Heart right ventricle (tissue), 16 donors: ENCODE results near the gene STXBP2. TPM values are rescaled to one million over a fixed set of nuclear protein-coding genes. Genes with fewer than 3 reads are reported as not detected.
A peak's percentile ranks its signal among the peaks of the same experiment; 100 is the strongest.

Source experiments
- ATAC-seq, 8 donors: fragments of 200-7000 bp; cut with Tn5 transposase; one replicate each; pipeline ENCODE4 v1.9.1; 2020; ENCODE audit warnings: mild to moderate bottlenecking in 8 of 8, moderate library complexity in 8 of 8, moderate number of reproducible peaks in 1 of 8
- DNase-seq, 2 donors: peaks; one replicate each; pipeline ENCODE4 v3.0.0-alpha.2; 2020
- H3K27ac ChIP-seq, 10 donors: fragments of 200-600 bp; sonication (generic) in 2 of 10; one replicate each; pipeline versions ENCODE4 v1.5.0 to v1.8.0; 2020 to 2022; ENCODE audit warnings: mild to moderate bottlenecking in 3 of 10
- H3K27me3 ChIP-seq, 7 donors: fragments of 200-600 bp; one replicate each; pipeline ENCODE4 v1.8.0; 2021 to 2022; ENCODE audit warnings: mild to moderate bottlenecking in 2 of 7
- H3K36me3 ChIP-seq, 9 donors: fragments of 200-600 bp; sonication (generic) in 1 of 9; one replicate each; pipeline versions ENCODE4 v1.5.0 to v1.8.0; 2020 to 2022; ENCODE audit warnings: mild to moderate bottlenecking in 2 of 9
- H3K4me1 ChIP-seq, 9 donors: fragments of 200-600 bp; sonication (generic) in 1 of 9; one replicate each; pipeline versions ENCODE4 v1.5.0 to v1.8.0; 2020 to 2022; ENCODE audit warnings: mild to moderate bottlenecking in 4 of 9
- H3K4me3 ChIP-seq, 10 donors: fragments of 200-600 bp; sonication (generic) in 2 of 10; one replicate each; pipeline versions ENCODE4 v1.5.0 to v1.8.0; 2020 to 2022; ENCODE audit warnings: mild to moderate bottlenecking in 7 of 10, moderate library complexity in 2 of 10
- H3K9me3 ChIP-seq, 11 donors: fragments of 200-600 bp in 10 of 11; sonication (generic) in 2 of 11; one replicate each; pipeline versions ENCODE4 v1.5.0 to v1.8.0; 2013 to 2022; ENCODE audit warnings: mild to moderate bottlenecking in 2 of 11, control low read depth in 1 of 11, moderate library complexity in 1 of 11
- WGBS, 2 donors: extraction: QIAGEN DNeasy Blood & Tissue Kit; methylation state at CpG; one replicate each; pipeline ENCODE4 v1.1.7; 2013; ENCODE audit warnings: inconsistent platforms in 1 of 2; 5-methylcytosine and 5-hydroxymethylcytosine counted together
- intact Hi-C, 10 donors: fragments of 100-400 bp; cut with DNase I; formaldehyde crosslinking; loops; one replicate each; pipeline versions ENCODE4 v1.11.1 to v1.14.2; 2022
- polyA plus RNA-seq, 2 donors: library from polyadenylated mRNA; stranded (reverse); fragments of 200-250 nt; gene quantifications; one replicate each; pipeline ENCODE4 v1.2.3, GENCODE V29; 2013
- total RNA-seq, 10 donors: library from RNA; stranded (reverse); fragmentation: NEBNext Ultra II Directional in 3 of 10; extraction: Animal tissue kit (Norgen Biotek cat#: 25700) in 3 of 10; gene quantifications; one replicate each; pipeline versions ENCODE4 v1.2.1 to v1.2.4, GENCODE V29; 2021 to 2023
- TF ChIP-seq, protein P1 (sequence below), 9 donors: fragments of 200-600 bp; sonication (generic) in 2 of 9; IDR thresholded peaks; one replicate each; pipeline versions ENCODE4 v1.5.0 to v1.8.0; 2021 to 2022; ENCODE audit warnings: antibody characterized with exemption in 9 of 9, mild to moderate bottlenecking in 5 of 9, moderate library complexity in 1 of 9
- donor health status: Arrhythmogenic right ventricular cardiomyopathy.
- donor health status: ischemic (EF 13 %, LVEDD 7.1; RV severe dilation, severe dysfunction).
- donor health status: healthy with polysubstance abuse.
- donor health status: DM: no; HTN: yes; CAD: no.
- donor health status: DM: no; HTN: no; CAD: no.
- donor health status: ischemic (EF 25% LVEDD 6.9; RV normal size, moderate dysfunction).
- donor health status: ischemic (EF 25% LVEDD 5.7; RV mildly dilated, moderate dysfunction).
- donor health status: healthy.
- donor health status: DM: yes; HTN: yes; CAD: no.
- donor health status: Ischemic cardiomyopathy.
- donor health status: ischemic (EF 35%, LVEDD 5.7; RV mildly dilated, moderate dysfunction).
- donor health status: nonischemic (EF 11% LVEDD 7.7; RV severe dilation, severe dysfunction).
- donor health status: DM: yes; HTN: yes; CAD: no.
- donor health status: PGD.
- donor health status: ischemic (EF 29% LVEDD 5.4; RV normal size, mild dysfunction).
- donor health status: nonischemic (EF 23%, LVEDD 6.1; RV moderate dilation, normal function).

Gene STXBP2
- total and polyA plus RNA-seq, 12 donors, result 1.6 to 19.6 (median 4.0) TPM

DNA sequence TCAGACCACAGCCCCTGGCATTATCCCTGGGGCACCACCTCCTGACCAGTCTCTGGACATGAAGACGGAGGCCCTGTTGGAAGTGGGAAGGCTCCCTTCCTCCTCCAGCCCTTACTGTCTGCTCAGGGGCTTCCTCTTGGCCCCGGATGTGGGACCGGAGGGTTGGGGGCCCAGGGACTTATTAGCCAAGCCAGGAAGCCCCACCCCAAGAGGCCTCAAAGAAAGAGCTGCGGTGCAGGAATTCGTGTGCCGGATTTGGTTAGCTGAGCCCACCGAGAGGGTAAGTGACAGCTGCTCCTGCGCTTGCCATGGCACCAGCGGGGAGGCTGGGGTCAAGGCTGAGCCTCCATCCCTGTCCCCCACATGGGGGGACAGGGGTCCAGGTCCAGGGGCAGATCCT is 31.9 kb downstream of the STXBP2 start, which contains the start of gene RETN:
TSS of gene RETN (plus strand) at position 208 of the 400 bp plus-strand sequence. CDS start 278 bp downstream, outside the sequence.
- intact Hi-C loops, result no loop called here
- peaks cover 0 to 55% (median 32%) of the 10 kb centered on the region in 7 donors for H3K27me3 ChIP-seq
- ATAC-seq, result no peak
- H3K4me3 ChIP-seq, result no peak within 1 kb of the TSS
- peaks cover 0 to 4% (median 0%) of the 10 kb centered on the region in 11 donors for H3K9me3 ChIP-seq
- WGBS, 2 donors, result 63 to 67% methylated on average over 9 of the region's 9 CpGs
- no peak within 1 kb of the TSS for H3K27ac ChIP-seq
- DNase-seq, result no peak
- TF ChIP-seq, protein P1, sequence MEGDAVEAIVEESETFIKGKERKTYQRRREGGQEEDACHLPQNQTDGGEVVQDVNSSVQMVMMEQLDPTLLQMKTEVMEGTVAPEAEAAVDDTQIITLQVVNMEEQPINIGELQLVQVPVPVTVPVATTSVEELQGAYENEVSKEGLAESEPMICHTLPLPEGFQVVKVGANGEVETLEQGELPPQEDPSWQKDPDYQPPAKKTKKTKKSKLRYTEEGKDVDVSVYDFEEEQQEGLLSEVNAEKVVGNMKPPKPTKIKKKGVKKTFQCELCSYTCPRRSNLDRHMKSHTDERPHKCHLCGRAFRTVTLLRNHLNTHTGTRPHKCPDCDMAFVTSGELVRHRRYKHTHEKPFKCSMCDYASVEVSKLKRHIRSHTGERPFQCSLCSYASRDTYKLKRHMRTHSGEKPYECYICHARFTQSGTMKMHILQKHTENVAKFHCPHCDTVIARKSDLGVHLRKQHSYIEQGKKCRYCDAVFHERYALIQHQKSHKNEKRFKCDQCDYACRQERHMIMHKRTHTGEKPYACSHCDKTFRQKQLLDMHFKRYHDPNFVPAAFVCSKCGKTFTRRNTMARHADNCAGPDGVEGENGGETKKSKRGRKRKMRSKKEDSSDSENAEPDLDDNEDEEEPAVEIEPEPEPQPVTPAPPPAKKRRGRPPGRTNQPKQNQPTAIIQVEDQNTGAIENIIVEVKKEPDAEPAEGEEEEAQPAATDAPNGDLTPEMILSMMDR (IDR thresholded peaks at IDR 0.05), result no peak
- peaks cover 0 to 7% (median 0%) of the 10 kb centered on the region in 9 donors for H3K4me1 ChIP-seq
- H3K36me3 ChIP-seq, result no peaks in the 10 kb centered on the region

DNA sequence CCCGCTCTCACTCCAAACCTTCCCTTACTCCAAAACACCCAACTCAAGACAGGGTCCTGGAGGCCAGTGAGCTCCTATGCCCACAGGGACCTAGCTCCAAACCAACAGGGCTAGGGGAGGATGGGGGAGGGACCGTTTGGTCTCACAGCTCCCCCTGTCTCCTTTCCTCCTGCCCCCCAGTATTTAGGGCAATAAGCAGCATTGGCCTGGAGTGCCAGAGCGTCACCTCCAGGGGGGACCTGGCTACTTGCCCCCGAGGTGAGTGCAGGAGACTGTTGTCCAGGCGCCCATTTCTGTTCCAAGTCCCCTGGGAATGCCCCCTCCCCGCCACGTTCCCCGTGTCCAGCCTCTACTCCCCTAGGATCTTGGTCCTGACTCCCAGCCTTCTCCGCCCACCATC is 32.7 kb downstream of the STXBP2 start:
- Histone ChIP-seq H3K4me1 (peaks cover 0 to 15% (median 0%) of the 10 kb centered on the region in 9 donors), H3K4me3 (no peak overlapping the region), H3K27me3 (peaks cover 0 to 56% (median 32%) of the 10 kb centered on the region in 7 donors), H3K36me3 (no peaks in the 10 kb centered on the region), H3K9me3 (peaks cover 0 to 7% (median 0%) of the 10 kb centered on the region in 11 donors), H3K27ac (no peak overlapping the region)
- ATAC-seq, result no peak
- 21 to 30% methylated on average over 8 to 9 of the region's 9 CpGs for WGBS, 2 donors
- TF ChIP-seq, protein P1 (IDR thresholded peaks at IDR 0.05), result no peak
- no peak for DNase-seq
- intact Hi-C loops, result loop anchor here in 3 of 10 donors (10.0 kb wide), 3 partner anchors 105 to 565 kb away; no protein-coding TSS in a partner anchor

DNA sequence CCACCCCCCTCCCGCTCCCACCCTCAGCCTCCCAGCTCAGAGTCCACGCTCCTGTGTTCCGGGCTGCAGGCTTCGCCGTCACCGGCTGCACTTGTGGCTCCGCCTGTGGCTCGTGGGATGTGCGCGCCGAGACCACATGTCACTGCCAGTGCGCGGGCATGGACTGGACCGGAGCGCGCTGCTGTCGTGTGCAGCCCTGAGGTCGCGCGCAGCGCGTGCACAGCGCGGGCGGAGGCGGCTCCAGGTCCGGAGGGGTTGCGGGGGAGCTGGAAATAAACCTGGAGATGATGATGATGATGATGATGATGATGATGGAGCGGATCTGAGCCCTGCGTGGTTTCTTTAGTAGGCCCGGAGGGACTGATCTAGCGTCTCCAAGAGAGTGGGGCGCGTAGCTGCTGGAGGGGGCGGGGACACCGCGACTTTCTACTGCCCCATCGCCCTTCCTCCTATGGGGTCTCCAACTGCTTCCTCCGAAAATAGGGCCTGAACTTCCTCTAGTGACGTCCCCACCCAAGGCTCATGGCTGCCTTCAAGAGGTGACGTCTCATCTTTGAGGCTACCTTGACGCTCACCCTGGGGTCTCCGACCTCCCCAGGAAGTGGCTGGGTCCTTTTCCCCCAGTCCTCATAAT is 33.4 kb downstream of the STXBP2 start:
- no peaks in the 10 kb centered on the region for H3K36me3 ChIP-seq
- TF ChIP-seq, protein P1 (IDR thresholded peaks at IDR 0.05), result no peak
- H3K9me3 ChIP-seq, result peaks cover 0 to 7% (median 0%) of the 10 kb centered on the region in 11 donors
- DNase-seq (no peak), ATAC-seq (no peak)
- WGBS, 2 donors, result 0 to 2% methylated on average over 39 to 43 of the region's 43 CpGs
- H3K27me3 ChIP-seq, result peaks cover 0 to 60% (median 32%) of the 10 kb centered on the region in 7 donors
- H3K27ac ChIP-seq, result peak overlapping the region in 1 of 10 donors; percentile 38
- intact Hi-C loops, result loop anchor here in 3 of 10 donors (10.0 kb wide), 3 partner anchors 105 to 565 kb away; no protein-coding TSS in a partner anchor
- peak overlapping the region in 1 of 10 donors; percentile 28 for H3K4me3 ChIP-seq
- peaks cover 0 to 19% (median 0%) of the 10 kb centered on the region in 9 donors for H3K4me1 ChIP-seq

DNA sequence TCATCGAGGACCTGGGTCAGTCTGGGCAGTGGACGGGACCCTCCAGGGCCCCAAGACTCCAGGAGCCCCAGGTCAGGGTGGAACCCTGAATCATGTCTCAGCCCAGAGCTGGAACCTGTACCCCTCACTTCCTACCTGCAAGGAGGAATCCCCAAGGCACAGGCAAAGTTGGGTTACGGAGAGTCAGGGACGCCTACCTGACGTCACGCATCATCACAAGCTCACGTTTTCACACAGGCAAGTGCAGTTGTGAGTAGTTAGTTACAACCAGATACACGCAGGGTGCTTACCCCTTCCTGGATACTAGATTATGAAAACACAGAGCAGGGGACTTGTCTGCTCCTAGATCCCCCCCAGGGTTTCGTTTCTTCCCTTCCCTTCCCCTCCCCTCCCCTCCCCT is 33.9 kb downstream of the STXBP2 start:
- peak overlapping the region in 1 of 10 donors; percentile 28 for H3K4me3 ChIP-seq
- TF ChIP-seq, protein P1 (IDR thresholded peaks at IDR 0.05), result no peak
- intact Hi-C loops, result loop anchor here in 3 of 10 donors (10.0 kb wide), 3 partner anchors 106 to 566 kb away; no protein-coding TSS in a partner anchor
- H3K36me3 ChIP-seq, result no peaks in the 10 kb centered on the region
- H3K4me1 ChIP-seq, result peaks cover 0 to 19% (median 0%) of the 10 kb centered on the region in 9 donors
- H3K9me3 ChIP-seq, result peaks cover 0 to 7% (median 0%) of the 10 kb centered on the region in 11 donors
- peaks cover 0 to 62% (median 32%) of the 10 kb centered on the region in 7 donors for H3K27me3 ChIP-seq
- 22 to 24% methylated on average over 9 of the region's 9 CpGs for WGBS, 2 donors
- ATAC-seq (no peak), DNase-seq (no peak)
- H3K27ac ChIP-seq, result peak overlapping the region in 1 of 10 donors; percentile 38
